Subcutaneous adipose tissue (tissue), 4 donors: ENCODE data around the gene TSPOAP1. TPM values are rescaled to one million over a fixed set of nuclear protein-coding genes. Genes with fewer than 3 reads are reported as not detected.

Source experiments
- CTCF ChIP-seq: fragments of 450-650 bp; IDR thresholded peaks from one replicate; pipeline ENCODE4 v1.5.1; 2016; ENCODE audit warnings: low read depth, mild to moderate bottlenecking, control low read depth, antibody characterized with exemption, moderate library complexity
- total RNA-seq, 4 donors: library from RNA; depleted of rRNA; stranded (reverse); fragments of >200 nt; gene quantifications; one replicate each; pipeline ENCODE4 v1.1.0, GENCODE V29; 2016

TSPOAP1 gene
- total RNA-seq = 1 to 10 TPM in 2 of 4 donors, under 1 TPM in 2; 0.65 to 4.3 (median 1.1) TPM

GRCh38 chr17:58328195-58329034 lies at the start of gene TSPOAP1:
Gene TSPOAP1, minus strand, starts transcription at chr17:58328795. Its CDS starts 875 bp downstream, at chr17:58327920.
- no peak for TF ChIP-seq CTCF

GRCh38 chr17:58377661-58378060 lies 49.1 kb upstream of the TSPOAP1 start:
- no peak for TF ChIP-seq CTCF

- no peak for TF ChIP-seq CTCF
Measured at GRCh38 chr17:58377093-58377601, 48.6 kb upstream of the TSPOAP1 start.

GRCh38 chr17:58376472-58377000 lies 47.9 kb upstream of the TSPOAP1 start:
- no peak for TF ChIP-seq CTCF

GRCh38 chr17:58375811-58376210 lies 47.2 kb upstream of the TSPOAP1 start:
- TF ChIP-seq CTCF = no peak

GRCh38 chr17:58375256-58375655 lies 46.7 kb upstream of the TSPOAP1 start:
- no peak for TF ChIP-seq CTCF

GRCh38 chr17:58373923-58374322 lies 45.3 kb upstream of the TSPOAP1 start:
- no peak for TF ChIP-seq CTCF
